Activated CD8-positive, alpha-beta T cell treated with anti-CD3 and anti-CD28 coated beads for 36 hours (primary cell): Measurements from ENCODE around the gene TUBB4B. TPM values are rescaled to one million over a fixed set of nuclear protein-coding genes. Genes with fewer than 3 reads are reported as not detected.

ENCODE experiments used
- ATAC-seq: fragments of 200-7000 bp; cut with Tn5 transposase; one replicate; pipeline ENCODE4 v1.10.0; 2021; ENCODE audit warnings: mild to moderate bottlenecking, moderate library complexity
- CTCF ChIA-PET: fragments of 350-600 bp; sonication (Branson Sonifier 250); formaldehyde crosslinking; loops from one replicate; lab custom pipeline; 2021; ENCODE audit warnings: antibody characterized with exemption; lab: Charles Lee
- POLR2A ChIA-PET: fragments of 350-600 bp; sonication (Branson Sonifier 250); formaldehyde crosslinking; loops from one replicate; lab custom pipeline; 2021; ENCODE audit warnings: antibody characterized with exemption; lab: Charles Lee
- DNase-seq: peaks from one replicate; pipeline ENCODE4 v3.0.0-alpha.2; 2020
- H3K27ac Mint-ChIP-seq: one replicate; pipeline ENCODE4 v1.8.0; 2021; ENCODE audit warnings: mild to moderate bottlenecking, mixed read lengths
- H3K27me3 Mint-ChIP-seq: one replicate; pipeline ENCODE4 v1.8.0; 2021; ENCODE audit warnings: mixed read lengths
- H3K36me3 Mint-ChIP-seq: one replicate; pipeline ENCODE4 v1.8.0; 2021; ENCODE audit warnings: low read depth, mixed read lengths
- H3K4me1 Mint-ChIP-seq: one replicate; pipeline ENCODE4 v1.8.0; 2021; ENCODE audit warnings: low read depth, mixed read lengths
- H3K4me3 Mint-ChIP-seq: one replicate; pipeline ENCODE4 v1.8.0; 2021; ENCODE audit warnings: mild to moderate bottlenecking, moderate library complexity, mixed read lengths
- H3K9me3 Mint-ChIP-seq: one replicate; pipeline ENCODE4 v1.8.0; 2021; ENCODE audit warnings: mixed read lengths
- CTCF ChIP-seq: fragments of 200-600 bp; IDR thresholded peaks from one replicate; pipeline ENCODE4 v1.8.0; 2022; ENCODE audit warnings: antibody characterized with exemption, mild to moderate bottlenecking
- intact Hi-C: fragments of 100-400 bp; cut with micrococcal nuclease; formaldehyde crosslinking; loops from one replicate; pipeline ENCODE4 v1.10.0; 2022
- total RNA-seq, 2 experiments: library from RNA; stranded (reverse); gene quantifications; one replicate each; pipeline ENCODE4 v1.2.3, GENCODE V29; 2021

Gene TUBB4B
- total RNA-seq, 2 experiments from 2014 or later = 228 to 230 TPM

GRCh38 chr9:137273095-137273490 lies 32.0 kb downstream of the TUBB4B start:
- Mint-ChIP-seq H3K27me3 (peaks cover 3% of the 10 kb centered on the region), H3K9me3 (no peaks in the 10 kb centered on the region), H3K4me1 (peaks cover 19% of the 10 kb centered on the region), H3K27ac (no peak overlapping the region), H3K36me3 (peaks cover 29% of the 10 kb centered on the region), H3K4me3 (no peak overlapping the region)
- TF ChIP-seq CTCF = no peak
- POLR2A ChIA-PET = no interaction called here
- CTCF ChIA-PET = interaction anchor here (1.2 to 2.6 kb wide), 2 partner anchors 14 to 37 kb away, joined by 4 to 7 read pairs; no protein-coding TSS in a partner anchor
- no peak for ATAC-seq
- intact Hi-C loops = no loop called here
- DNase-seq = no peak

GRCh38 chr9:137273611-137274320 lies 32.7 kb downstream of the TUBB4B start:
- DNase-seq (no peak), ATAC-seq (no peak)
- TF ChIP-seq CTCF = no peak
- Mint-ChIP-seq H3K27ac (no peak overlapping the region), H3K4me1 (peaks cover 19% of the 10 kb centered on the region), H3K36me3 (peaks cover 25% of the 10 kb centered on the region), H3K9me3 (no peaks in the 10 kb centered on the region), H3K4me3 (no peak overlapping the region), H3K27me3 (peaks cover 3% of the 10 kb centered on the region)
- ChIA-PET POLR2A (interaction anchor here (1.2 to 1.6 kb wide), 2 partner anchors 9 to 18 kb away, joined by 5 to 8 read pairs; no protein-coding TSS in a partner anchor), CTCF (interaction anchor here (1.1 to 2.6 kb wide), 3 partner anchors 12 to 37 kb away, joined by 4 to 7 read pairs (median 4); no protein-coding TSS in a partner anchor)
- intact Hi-C loops = no loop called here

- Mint-ChIP-seq H3K27ac (no peak overlapping the region), H3K27me3 (peaks cover 3% of the 10 kb centered on the region), H3K9me3 (no peaks in the 10 kb centered on the region), H3K36me3 (peaks cover 15% of the 10 kb centered on the region), H3K4me1 (peaks cover 19% of the 10 kb centered on the region), H3K4me3 (no peak overlapping the region)
- POLR2A ChIA-PET = interaction anchor here (1.2 to 1.6 kb wide), 2 partner anchors 10 to 19 kb away, joined by 5 to 8 read pairs; no protein-coding TSS in a partner anchor
- ATAC-seq (no peak), DNase-seq (no peak)
- intact Hi-C loops = no loop called here
- CTCF ChIA-PET = no interaction called here
- TF ChIP-seq CTCF = no peak
These were observed 34.1 kb downstream of the TUBB4B start for GRCh38 chr9:137275203-137275587.

GRCh38 chr9:137275588-137276472 lies 34.7 kb downstream of the TUBB4B start:
- TF ChIP-seq CTCF = no peak
- ChIA-PET CTCF (interaction anchor here (1.9 kb wide), 1 partner anchor 147 kb away, joined by 4 read pairs; the partner anchor contains the start of genes EXD3 and NOXA1), POLR2A (interaction anchor here (1.0 to 1.6 kb wide), 3 partner anchors 11 to 103 kb away, joined by 3 read pairs; no protein-coding TSS in a partner anchor)
- no peak overlapping the region for H3K27ac Mint-ChIP-seq
- peaks cover 14% of the 10 kb centered on the region for H3K36me3 Mint-ChIP-seq
- H3K4me1 Mint-ChIP-seq = peaks cover 18% of the 10 kb centered on the region
- DNase-seq (no peak), ATAC-seq (no peak)
- no peaks in the 10 kb centered on the region for H3K9me3 Mint-ChIP-seq
- no peak overlapping the region for H3K4me3 Mint-ChIP-seq
- H3K27me3 Mint-ChIP-seq = peaks cover 3% of the 10 kb centered on the region
- intact Hi-C loops = no loop called here
